HG03460 (cell line): ENCODE results near the gene EWSR1.

ENCODE experiments used
- ATAC-seq: cut with Tn5 transposase; IDR thresholded peaks from one replicate; pipeline ENCODE4 v1.9.1; 2021; ENCODE audit not compliant: unreplicated experiment

EWSR1 gene

DNA sequence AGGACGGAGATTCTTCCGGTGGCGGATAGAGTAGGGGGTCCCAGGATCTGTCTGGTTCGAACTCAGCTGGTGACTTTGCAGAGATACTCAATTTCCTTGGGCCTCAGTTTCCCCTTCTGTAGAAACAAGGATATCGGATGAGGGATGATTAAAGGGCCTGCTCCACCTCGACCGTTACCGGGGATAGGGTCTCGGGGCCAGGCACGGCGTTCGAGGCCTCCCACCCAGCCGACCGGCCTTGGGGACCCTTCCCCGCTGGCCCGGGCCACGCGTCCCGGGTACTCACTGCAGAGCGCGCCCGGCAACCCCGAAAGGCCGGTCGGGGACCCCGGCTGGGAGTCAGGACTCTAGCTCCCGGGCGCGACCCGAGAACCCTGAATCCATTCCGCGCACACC lies 608 bp upstream of the EWSR1 start:
- no peak for ATAC-seq

DNA sequence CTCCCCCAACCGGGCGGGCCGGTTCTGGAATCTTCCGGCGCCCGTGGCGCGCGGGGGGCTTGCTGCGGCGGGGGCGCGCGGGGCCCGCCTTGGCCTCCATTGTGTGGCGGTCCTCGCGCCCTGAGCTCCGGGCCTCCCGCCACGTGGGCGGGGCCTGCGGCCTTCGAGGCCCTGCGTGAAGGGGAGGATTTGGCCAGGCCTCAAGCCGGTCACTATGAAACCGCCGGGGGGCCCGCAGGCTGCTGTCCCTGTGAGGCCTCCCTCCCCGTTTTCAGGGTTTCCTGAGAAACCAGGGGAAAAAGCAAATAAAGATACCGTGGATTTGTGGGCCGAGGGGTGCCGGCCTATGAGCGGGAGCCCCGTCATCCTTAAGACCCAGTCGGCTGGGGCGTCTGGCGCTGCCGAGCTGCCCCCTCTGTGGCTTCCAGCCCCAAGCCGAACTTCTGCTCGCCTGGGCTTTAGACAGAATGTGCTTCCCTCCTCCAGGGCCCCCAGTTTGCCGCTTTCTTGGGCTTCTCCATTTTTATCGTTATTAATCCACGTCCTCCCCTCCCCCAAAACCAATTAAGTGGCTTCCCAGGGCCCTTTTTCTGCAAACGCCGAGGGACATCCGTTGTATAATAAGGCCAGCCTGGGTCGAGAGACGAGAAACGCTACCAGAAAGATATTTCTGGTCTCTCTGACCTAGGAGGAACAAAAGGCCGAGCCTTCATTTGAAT lies 602 bp downstream of the EWSR1 start:
- peak; percentile 17 for ATAC-seq

DNA sequence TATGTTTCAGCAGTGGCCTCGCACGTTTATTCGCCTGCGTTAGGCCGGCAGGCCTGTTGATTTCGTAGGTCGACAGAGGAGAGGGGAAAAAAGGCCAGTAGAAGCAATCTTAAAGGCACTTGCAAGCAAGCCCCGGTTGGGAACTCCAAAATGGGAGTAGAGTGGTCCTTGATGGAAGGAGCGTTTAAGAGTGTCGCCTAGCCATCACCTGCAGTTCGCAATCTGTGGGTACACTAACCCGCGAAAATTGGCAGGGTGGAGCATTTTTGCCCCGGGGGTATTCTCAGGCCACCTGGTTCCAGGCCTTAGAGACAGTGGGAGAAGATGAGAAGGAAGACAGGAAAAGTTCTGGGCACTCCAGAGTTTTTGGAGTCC lies 1.1 kb downstream of the EWSR1 start:
- ATAC-seq = no peak

DNA sequence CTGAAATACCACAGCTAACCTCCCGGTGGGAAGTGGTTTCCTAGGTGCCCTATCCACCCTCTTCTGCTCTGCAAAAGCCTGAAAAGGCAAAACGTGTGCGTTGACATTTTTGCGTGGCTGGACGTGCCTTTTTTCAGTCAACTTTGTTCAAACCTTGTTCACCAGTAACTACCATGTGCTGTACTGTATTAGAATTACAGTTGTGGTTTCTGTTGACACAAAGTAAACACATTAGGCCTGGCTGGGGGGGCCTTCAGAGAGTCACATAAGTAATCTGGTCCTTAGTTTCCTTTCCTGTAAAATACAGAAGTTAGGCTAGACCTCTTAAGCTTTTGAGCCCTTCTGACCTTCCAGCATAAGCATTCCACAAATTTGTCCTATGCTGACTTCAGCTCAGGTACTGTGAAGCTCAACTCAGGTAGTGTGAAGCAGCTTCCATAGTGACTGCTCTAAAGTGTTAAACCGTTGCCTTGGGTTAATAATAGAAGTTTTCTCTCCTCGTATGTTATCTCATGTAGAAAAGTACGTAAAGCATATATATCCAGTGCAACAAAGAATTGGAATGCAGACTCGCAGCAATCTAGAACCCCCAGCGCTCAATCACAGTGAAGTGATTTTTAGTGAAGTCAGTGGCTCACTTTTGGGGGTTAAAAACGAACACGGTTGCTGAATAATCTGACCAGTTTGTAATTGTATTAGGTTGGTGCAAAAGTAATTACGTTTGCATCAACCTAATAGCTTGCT lies 1.8 kb downstream of the EWSR1 start:
- no peak for ATAC-seq

DNA sequence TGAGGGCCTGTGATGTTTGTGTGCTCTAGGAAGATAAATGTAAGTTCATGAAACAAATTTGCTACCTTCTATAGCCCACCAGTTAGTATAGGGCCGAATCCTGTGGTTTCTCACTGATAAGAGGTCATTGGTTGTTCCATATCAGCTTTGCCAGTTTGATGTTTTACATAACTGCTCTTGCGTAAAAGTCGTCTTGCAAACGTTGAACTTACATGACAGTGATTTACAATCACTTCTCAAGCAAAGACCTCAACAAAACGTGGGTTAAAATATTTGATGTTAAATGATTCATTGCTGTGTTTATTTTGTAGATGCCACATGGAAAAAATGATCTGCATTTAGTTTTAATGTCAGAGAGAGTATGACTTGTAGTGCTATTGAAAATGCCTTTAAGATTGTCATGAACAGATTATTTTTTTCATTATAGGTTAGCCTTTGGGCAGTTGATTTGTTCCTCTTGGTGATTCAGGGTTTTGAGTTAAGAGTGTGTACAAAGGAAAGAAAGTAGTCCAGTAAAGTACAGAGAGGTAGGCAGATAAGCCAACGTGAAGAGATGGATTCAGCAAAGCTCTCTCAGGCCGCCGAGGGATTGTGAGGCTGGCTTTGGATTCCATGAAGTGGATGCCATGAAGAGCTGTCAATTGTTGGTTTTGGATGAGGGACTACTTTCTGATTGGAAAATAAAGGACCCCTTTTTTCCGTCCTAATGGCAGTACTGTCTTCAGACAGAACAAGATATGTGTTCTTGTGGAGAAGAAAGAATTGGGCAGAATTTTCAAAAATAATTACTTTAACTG lies 2.6 kb downstream of the EWSR1 start:
- ATAC-seq = no peak

DNA sequence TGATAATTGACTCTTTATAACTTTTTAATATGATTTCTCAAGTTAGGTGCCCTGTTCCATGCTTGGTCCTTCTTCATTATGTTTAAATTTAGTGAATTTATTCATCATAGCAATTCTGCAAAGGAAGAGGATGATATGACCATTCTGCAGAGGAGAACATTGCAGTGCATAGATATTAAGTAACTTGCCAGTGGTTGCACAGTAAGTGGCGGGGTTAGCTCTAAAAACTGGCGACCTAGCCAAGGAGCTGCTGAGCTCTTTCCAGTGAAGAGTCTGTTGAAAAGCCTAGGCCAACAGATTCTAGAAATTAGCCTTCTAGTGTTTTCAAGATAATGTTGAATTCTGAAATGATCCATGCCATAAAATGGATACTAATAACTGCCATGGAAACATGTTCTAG lies 4.6 kb downstream of the EWSR1 start:
- ATAC-seq = no peak

DNA sequence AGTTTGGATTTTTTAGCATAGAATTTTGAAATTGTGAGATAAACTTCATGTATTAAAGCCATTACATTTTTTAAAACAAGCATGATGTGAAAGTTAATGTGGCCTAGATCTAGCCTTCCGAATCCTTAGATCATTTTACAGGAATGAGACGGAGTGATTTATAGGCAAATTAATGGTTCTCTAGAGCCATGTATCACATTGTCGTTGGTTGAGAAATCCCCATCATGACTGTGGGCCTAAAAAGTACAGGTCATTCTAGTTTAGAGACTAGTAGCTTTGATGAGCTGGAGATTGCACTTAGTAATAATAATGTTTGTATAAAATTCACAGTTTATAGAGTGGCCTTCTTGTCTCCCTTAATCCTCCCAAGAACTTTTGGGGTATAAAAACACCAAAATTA lies 7.1 kb downstream of the EWSR1 start:
- no peak for ATAC-seq

DNA sequence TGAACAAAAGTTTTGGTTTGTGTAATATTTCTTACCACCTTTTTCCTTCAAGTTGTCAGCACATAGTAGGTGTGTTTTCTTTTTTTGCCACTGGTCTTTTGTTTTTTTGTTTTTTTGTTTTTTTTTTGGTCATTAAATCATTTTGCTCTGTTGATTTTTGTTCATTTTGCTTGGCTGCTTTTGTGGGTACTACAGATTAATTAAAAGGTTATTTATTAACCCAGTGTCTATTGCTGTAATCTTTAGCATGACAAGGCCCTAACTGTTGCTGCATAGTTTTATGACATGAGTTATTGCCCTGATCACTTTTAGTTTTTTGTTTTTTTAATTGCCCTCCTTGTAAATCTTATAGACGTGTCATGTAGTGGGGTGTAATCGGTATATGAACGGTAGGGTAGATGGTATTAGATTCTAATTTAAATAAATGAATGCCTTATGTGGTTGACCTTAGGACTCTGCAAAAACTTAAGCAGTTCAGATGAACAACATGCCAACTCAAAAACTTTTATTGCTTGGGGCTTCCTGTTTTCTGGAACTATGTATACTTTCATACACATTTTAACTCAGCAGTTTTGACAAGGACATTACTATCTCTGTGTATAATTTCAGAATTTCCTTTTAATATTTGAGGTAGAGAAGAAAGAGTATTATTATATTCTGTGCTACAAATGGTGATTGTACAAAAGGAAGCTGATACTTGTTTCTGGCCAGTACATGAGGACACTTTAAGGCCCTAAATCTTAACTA lies 7.9 kb downstream of the EWSR1 start:
- ATAC-seq = no peak

DNA sequence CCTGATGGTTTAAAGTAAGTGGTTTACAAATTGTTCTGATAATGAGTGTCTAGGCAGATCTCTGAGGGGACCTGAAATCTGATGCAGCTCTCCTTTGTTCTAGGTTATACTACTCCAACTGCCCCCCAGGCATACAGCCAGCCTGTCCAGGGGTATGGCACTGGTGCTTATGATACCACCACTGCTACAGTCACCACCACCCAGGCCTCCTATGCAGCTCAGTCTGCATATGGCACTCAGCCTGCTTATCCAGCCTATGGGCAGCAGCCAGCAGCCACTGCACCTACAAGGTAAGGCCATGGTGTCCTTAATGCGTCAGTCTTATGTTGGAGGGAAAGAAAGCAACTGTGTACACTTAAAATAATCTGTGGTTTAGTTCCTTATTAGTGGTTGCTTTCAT lies 9.9 kb downstream of the EWSR1 start:
- no peak for ATAC-seq

DNA sequence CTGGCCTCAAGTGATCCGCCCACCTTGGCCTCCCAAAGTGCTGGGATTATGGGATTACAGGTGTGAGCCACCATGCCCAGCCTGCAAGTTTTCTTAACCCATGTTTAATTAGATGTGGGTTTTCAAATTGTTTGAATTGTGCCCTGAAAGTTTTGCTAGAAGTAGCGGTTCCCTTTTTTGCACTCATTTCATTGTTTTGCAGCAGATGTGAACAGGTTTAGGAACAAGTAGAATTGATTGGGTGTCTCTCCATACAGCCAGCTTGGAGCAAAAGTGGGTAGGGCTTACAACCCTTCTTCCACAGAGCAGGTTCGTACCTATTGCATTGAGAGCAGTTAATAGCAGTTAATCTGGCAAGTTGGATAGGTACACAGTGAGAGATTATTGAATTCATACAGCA lies 16.1 kb downstream of the EWSR1 start:
- ATAC-seq = no peak

DNA sequence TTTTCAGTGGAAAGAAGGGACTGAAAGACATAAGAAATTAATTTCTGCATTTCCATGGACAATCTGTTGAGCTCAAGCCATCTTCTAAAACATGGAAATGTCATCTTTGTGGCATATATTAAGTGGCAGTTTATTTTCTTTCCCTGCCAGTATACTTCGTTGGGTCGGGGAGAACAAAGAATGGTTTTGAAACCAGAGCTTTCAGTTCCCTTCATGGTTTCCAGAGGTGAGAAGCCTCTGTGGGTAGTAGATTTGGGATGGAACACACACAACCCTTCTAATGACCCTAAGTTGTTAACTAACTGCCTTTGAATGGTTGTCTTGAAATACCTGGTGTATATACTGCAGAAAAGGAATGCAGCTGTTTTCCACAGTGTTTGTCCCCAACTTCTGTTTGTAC lies 20.8 kb downstream of the EWSR1 start:
- no peak for ATAC-seq

DNA sequence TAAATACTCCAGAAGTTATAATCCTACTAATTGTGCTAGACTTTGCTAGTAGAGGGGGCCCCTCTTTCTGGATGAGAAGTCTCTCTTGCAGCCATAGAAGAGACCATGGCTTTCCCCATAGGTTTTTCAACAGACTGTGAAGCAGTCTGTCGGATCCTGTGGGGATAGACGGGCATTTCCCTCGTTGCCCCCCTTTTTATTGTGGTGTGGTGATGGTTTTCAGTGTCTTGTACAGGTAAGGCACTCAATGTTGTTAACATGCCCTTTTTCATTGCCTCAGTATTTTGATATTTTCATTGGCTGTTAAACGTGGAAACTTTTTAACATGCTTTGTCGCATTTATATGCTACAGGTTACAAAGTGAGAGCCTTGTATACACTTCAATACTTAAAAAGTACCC lies 22.0 kb downstream of the EWSR1 start:
- no peak for ATAC-seq

DNA sequence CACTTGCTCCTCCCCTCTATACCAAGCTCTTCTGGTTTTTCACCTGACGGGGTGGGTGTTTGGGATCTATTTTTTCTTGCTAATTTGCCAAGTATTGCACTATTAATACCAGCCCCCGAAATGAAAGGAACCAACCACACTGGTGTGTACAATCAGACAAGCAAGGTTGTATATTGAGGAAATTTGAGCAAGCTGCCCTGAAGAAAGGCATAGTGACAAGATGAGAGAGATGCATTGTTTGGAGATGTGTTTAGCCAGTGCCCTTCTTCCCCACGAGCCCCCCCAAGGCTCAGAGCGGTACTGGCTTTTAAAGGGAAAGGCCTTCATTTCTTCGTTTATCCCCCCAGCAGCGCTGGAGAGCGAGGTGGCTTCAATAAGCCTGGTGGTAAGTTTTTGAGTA lies 23.1 kb downstream of the EWSR1 start:
- no peak for ATAC-seq

DNA sequence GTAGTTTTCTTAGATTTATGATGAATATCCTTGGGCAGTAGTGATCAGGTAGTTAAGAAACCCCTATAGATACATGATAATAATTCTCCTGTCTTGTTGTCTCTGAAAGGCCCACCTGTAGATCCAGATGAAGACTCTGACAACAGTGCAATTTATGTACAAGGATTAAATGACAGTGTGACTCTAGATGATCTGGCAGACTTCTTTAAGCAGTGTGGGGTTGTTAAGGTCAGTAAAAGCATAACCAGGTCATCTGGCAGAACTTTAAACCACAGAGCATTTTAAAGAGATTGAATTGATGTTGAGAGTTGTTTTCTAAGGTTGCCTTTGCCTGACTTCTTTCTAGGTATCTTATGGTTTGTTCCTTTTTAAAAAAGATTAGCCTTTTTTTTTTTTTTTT lies 24.3 kb downstream of the EWSR1 start:
- no peak for ATAC-seq

DNA sequence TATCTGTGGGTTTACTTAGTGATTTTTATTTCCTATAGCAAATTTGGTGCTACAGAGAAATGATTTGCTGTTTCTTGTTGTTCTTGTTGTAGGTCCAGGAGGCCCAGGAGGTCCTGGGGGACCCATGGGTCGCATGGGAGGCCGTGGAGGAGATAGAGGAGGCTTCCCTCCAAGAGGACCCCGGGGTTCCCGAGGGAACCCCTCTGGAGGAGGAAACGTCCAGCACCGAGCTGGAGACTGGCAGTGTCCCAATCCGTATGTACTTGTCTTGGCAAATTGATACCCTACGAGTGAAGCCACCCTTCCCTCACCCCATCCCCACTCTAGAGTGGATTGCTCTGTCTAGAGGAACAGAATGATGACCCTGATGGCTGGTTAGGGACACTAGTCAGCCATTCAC lies 30.6 kb downstream of the EWSR1 start:
- ATAC-seq = no peak

DNA sequence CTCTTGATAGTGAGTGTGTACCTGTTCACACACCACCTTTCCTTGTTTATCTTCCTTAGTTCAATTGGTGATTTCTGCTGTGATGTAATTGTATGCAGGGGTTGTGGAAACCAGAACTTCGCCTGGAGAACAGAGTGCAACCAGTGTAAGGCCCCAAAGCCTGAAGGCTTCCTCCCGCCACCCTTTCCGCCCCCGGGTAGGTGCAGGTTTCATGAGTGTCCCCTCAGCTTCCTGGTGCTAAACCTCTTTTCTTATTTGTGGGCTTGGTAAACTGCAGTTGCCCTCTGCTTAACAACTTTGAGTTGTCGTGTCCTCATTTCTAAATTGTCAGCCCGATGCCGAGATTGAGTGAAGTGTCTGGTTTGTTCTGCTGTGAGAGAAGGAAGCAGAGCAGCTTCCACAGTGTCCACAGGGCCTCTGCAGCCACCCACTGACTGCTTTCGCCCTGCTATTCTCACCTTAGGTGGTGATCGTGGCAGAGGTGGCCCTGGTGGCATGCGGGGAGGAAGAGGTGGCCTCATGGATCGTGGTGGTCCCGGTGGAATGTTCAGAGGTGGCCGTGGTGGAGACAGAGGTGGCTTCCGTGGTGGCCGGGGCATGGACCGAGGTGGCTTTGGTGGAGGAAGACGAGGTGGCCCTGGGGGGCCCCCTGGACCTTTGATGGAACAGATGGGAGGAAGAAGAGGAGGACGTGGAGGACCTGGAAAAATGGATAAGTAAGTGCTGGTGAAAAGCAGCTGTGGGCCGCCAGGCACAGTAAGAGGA lies 31.2 kb downstream of the EWSR1 start:
- no peak for ATAC-seq

DNA sequence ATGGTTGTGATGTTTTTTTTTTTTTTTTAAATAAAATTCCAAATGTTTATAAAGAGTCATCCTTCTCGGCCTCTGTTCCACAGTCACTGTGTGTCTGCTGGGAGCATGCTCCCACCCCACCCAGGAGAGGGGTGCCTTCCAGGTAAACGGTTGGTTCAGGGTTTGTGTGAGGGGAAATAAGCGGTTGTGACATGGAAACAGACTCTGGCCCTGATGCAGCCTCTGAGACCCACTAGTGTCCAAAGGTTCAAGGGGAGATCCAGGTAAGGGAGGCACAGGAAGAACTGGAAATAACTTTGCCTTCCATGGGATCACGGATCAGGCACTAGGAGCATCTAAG lies 32.4 kb downstream of the EWSR1 start:
- no peak for ATAC-seq

DNA sequence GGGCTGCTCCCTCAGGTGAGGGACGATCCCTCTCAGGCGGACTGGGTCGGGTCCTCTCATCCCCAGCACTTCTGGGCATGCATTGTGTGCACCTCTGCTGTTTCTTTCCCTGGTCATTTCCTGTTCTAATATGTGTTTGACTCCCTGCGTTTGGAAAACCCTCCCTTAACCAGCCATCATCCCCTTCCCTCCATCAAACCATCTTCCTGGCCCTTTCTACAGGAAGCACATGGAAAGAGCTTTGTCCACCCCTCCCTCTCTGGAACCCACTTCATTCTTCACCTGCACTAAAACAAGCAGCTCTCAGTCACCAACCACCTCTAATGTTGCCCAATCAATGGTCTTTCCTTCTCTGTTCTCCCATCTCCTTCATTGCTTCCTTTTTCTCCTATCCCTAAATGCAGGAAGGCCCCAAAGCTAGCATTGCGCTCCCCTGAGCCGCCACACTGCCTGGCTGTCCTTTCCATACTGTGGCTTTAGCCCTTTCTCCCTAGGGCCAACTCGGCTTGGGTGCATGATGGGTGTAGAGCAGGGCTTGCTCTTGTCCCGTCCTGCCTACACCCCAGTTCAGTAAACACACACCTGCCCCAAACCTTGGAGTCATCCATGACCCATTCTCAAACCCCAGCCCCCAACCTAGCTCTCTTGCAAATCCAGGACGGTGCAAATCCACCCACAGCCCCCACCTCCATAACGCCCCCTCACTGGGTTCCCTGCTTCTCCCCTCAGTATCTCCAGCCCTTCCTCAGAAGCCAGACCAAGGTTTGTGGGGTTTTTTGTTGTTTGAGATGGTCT lies 32.9 kb downstream of the EWSR1 start:
- no peak for ATAC-seq

DNA sequence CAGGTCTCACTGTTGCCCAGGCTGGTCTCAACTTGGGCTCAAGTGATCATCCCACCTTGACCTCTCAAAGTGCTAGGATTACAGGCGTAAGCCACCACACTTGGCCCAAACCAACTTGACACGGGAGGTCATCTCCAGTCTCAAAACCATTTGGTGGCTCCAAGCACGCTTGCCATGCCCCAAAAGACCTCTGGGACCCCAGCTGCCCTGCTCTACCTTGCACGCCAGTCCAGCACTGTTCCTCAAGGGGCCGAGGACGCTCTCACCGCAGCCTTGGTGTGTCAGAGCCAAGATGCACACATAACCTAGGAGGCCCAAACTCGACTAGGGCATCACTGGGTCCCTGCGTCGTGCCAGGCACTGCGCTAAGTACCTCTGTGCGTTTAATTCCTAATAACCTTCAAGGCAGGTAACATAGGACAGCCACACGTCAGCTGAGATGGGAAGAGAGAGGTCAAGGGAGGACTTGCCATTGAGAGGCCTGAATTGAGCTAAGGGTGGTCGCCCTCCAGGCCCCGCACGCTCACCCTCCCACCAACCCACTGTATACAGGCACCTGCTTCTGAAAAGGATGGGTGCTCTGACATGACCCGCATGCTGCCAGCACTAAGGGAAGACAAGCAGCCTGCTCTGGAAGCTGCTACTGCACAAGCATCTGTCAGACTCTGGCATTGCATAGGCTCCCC lies 33.8 kb downstream of the EWSR1 start:
- no peak for ATAC-seq

DNA sequence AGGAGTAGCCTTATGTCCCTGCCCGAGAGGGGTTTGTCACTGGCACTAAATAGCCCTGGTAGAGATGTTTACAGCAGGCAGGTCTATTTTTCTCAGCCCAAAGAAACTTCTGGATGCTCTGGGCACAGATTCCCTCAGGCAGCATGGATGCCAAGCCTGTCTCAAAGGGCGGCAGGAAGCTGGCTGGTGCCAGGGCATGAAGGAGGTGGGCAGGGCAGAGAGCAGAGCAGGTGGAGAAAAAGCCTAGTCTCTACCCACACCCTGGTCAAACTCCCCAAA lies 34.3 kb downstream of the EWSR1 start:
- no peak for ATAC-seq
